ENCODE results near the gene TRIAP1.

- TF ChIP-seq, protein P1, sequence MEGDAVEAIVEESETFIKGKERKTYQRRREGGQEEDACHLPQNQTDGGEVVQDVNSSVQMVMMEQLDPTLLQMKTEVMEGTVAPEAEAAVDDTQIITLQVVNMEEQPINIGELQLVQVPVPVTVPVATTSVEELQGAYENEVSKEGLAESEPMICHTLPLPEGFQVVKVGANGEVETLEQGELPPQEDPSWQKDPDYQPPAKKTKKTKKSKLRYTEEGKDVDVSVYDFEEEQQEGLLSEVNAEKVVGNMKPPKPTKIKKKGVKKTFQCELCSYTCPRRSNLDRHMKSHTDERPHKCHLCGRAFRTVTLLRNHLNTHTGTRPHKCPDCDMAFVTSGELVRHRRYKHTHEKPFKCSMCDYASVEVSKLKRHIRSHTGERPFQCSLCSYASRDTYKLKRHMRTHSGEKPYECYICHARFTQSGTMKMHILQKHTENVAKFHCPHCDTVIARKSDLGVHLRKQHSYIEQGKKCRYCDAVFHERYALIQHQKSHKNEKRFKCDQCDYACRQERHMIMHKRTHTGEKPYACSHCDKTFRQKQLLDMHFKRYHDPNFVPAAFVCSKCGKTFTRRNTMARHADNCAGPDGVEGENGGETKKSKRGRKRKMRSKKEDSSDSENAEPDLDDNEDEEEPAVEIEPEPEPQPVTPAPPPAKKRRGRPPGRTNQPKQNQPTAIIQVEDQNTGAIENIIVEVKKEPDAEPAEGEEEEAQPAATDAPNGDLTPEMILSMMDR (conservative IDR thresholded peaks at IDR 0.05), result no peak
- TF ChIP-seq EZH2 (IDR thresholded peaks at IDR 0.05; ENCODE audit: low read depth), result no peak
These were observed 29.5 kb upstream of the TRIAP1 start for GRCh38 chr12:120475643-120476042.

Measured in PC-9 (cell line).